HepG2 (cell line): ENCODE data around the gene CD96. TPM values are rescaled to one million over a fixed set of nuclear protein-coding genes. Genes with fewer than 3 reads are reported as not detected.
A peak's percentile ranks its signal among the peaks of the same experiment; 100 is the strongest.

ENCODE experiments used
- ATAC-seq: fragments of 200-7000 bp; cut with Tn5 transposase; 3 replicates; pipeline ENCODE4 v1.9.1; 2020; ENCODE audit warnings: mild to moderate bottlenecking, moderate library complexity
- BruUV-seq: library from RNA; stranded (reverse); fragments of 400-500 nt; replicated peaks from 2 replicates; lab custom pipeline; 2021; lab: Mats Ljungman, UMichigan
- CTCF ChIA-PET: fragments of 300-600 bp; formaldehyde crosslinking; extraction: SDS; loops from one replicate; lab custom pipeline; 2021; ENCODE audit warnings: low total read pairs, inconsistent platforms, low intra/inter-chr PET ratio; lab: Yijun Ruan, JAX
- POLR2A ChIA-PET: fragments of 350-600 bp; sonication (Branson Sonifier 250); formaldehyde crosslinking; loops from one replicate; lab custom pipeline; 2020; ENCODE audit warnings: antibody characterized with exemption, inconsistent platforms; lab: Yijun Ruan, JAX
- DNase-seq: peaks from one replicate; pipeline ENCODE4 v3.0.0-alpha.2; 2015; ENCODE audit warnings: low spot score
- FAIRE-seq: peaks from 3 replicates; lab custom pipeline; 2011; peaks lifted over from hg19 to GRCh38; lab: Jason Lieb, UNC
- H2AFZ ChIP-seq: one replicate; pipeline ENCODE4 v1.6.1; 2011; ENCODE audit warnings: low read length, inconsistent platforms
- H3K27ac ChIP-seq: fragments of 300-600 bp; 3 replicates; pipeline ENCODE4 v1.8.0; 2011; ENCODE audit warnings: mixed run types, mild to moderate bottlenecking, mixed read lengths, low read length, inconsistent platforms; ENCODE audit not compliant: insufficient read depth; ENCODE audit errors: extremely low read length
- H3K27me3 ChIP-seq, 2 experiments: fragments of 200-600 bp in 1 of 2; 2 replicates in 1 of 2; 3 replicates in 1 of 2; pipeline versions ENCODE4 v1.6.0 to v1.8.0; 2011; ENCODE audit warnings: low read length in 2 of 2, mild to moderate bottlenecking in 2 of 2, moderate library complexity in 2 of 2, inconsistent platforms in 1 of 2; ENCODE audit not compliant: insufficient read depth in 2 of 2, control insufficient read depth in 1 of 2
- H3K36me3 ChIP-seq, 2 experiments: fragments of 200-600 bp in 1 of 2; replicated peaks in 1 of 2; 2 replicates in 1 of 2; 3 replicates in 1 of 2; pipeline versions ENCODE4 v1.5.1 to v1.8.0; 2011; ENCODE audit warnings: low read length in 2 of 2, inconsistent platforms in 1 of 2; ENCODE audit not compliant: insufficient read depth in 2 of 2, control insufficient read depth in 1 of 2
- H3K4me1 ChIP-seq: 2 replicates; pipeline ENCODE4 v1.5.1; 2012; ENCODE audit warnings: low read length, inconsistent platforms; ENCODE audit not compliant: insufficient read depth
- H3K4me2 ChIP-seq: 2 replicates; pipeline ENCODE4 v1.6.0; 2011; ENCODE audit warnings: low read depth, low read length, inconsistent platforms
- H3K4me3 ChIP-seq, 3 experiments: fragments of 200-600 bp in 1 of 3; sonication (generic), shearing (Covaris generic) in 1 of 3; replicated peaks in 1 of 3; 2 replicates each; pipeline ENCODE4 v1.5.1; 2011 to 2016; ENCODE audit warnings: low read length in 3 of 3, inconsistent platforms in 2 of 3, low read depth in 2 of 3, mild to moderate bottlenecking in 2 of 3, control low read depth in 1 of 3, mixed read lengths in 1 of 3; ENCODE audit not compliant: insufficient read depth in 1 of 3
- H3K79me2 ChIP-seq: one replicate; pipeline ENCODE4 v1.6.1; 2011; ENCODE audit warnings: low read length, inconsistent platforms; ENCODE audit not compliant: insufficient read depth
- H3K9ac ChIP-seq: 2 replicates; pipeline ENCODE4 v1.6.0; 2011; ENCODE audit warnings: mild to moderate bottlenecking, low read depth, low read length, inconsistent platforms; ENCODE audit not compliant: insufficient read depth
- H3K9me3 ChIP-seq: 2 replicates; pipeline ENCODE4 v1.5.1; 2012; ENCODE audit warnings: mild to moderate bottlenecking, low read length
- H4K20me1 ChIP-seq: 2 replicates; pipeline ENCODE4 v1.6.0; 2011; ENCODE audit warnings: inconsistent platforms, mild to moderate bottlenecking, low read length, moderate library complexity; ENCODE audit not compliant: insufficient read depth
- BHLHE40 ChIP-seq: IDR thresholded peaks from 2 replicates; pipeline ENCODE4 v1.6.1; 2011; ENCODE audit warnings: low read length, improper control_type of control experiment
- CTCF ChIP-seq: sonication (generic); formaldehyde crosslinking; IDR thresholded peaks from 2 replicates; pipeline ENCODE4 v1.5.0; 2020; ENCODE audit warnings: mild to moderate bottlenecking, missing genetic modification reagents, moderate library complexity
- FUBP1 ChIP-seq: sonication (generic); formaldehyde crosslinking; IDR thresholded peaks from 2 replicates; pipeline ENCODE4 v1.5.1; 2020; ENCODE audit warnings: missing genetic modification reagents, mild to moderate bottlenecking, borderline replicate concordance
- HMGA1 ChIP-seq: sonication (generic); formaldehyde crosslinking; conservative IDR thresholded peaks from 2 replicates; pipeline ENCODE4 v1.4.0; 2020; ENCODE audit warnings: missing genetic modification reagents
- NFIC ChIP-seq: IDR thresholded peaks from 2 replicates; pipeline ENCODE4 v1.6.1; 2012; ENCODE audit warnings: mild to moderate bottlenecking, low read length, inconsistent platforms
- SMAD9 ChIP-seq: sonication (generic); formaldehyde crosslinking; IDR thresholded peaks from 2 replicates; pipeline ENCODE4 v1.5.1; 2020; ENCODE audit warnings: mild to moderate bottlenecking, missing genetic modification reagents
- STAG1 ChIP-seq: sonication (generic); formaldehyde crosslinking; IDR thresholded peaks from 2 replicates; pipeline ENCODE4 v1.4.0; 2020; ENCODE audit warnings: missing genetic modification reagents
- TEAD2 ChIP-seq: sonication (generic); formaldehyde crosslinking; IDR thresholded peaks from 2 replicates; pipeline ENCODE4 v1.9.0; 2021; ENCODE audit warnings: missing genetic modification reagents
- ZNF549 ChIP-seq: sonication (generic); formaldehyde crosslinking; IDR thresholded peaks from 2 replicates; pipeline ENCODE4 v1.5.0; 2020; ENCODE audit warnings: missing genetic modification reagents
- ZNF75D ChIP-seq: sonication (generic); formaldehyde crosslinking; IDR thresholded peaks from 2 replicates; pipeline ENCODE4 v1.8.1; 2023; ENCODE audit warnings: missing genetic modification reagents, mild to moderate bottlenecking, borderline replicate concordance
- ZNF768 ChIP-seq: sonication (generic); formaldehyde crosslinking; IDR thresholded peaks from 2 replicates; pipeline ENCODE4 v1.4.0; 2020; ENCODE audit warnings: missing genetic modification reagents
- WGBS: methylation state at CpG from one replicate; pipeline ENCODE4 v1.1.6; 2017; ENCODE audit warnings: low lambda C conversion rate; 5-methylcytosine and 5-hydroxymethylcytosine counted together
- in situ Hi-C: cut with HindIII; loops from 2 replicates; pipeline ENCODE4 v1.10.0; 2017; ENCODE audit warnings: low pct_unique_long_range_greater_than_20kb; ENCODE audit not compliant: extremely low pct_ligation_motif_present
- intact Hi-C: fragments of 100-400 bp; cut with micrococcal nuclease; formaldehyde crosslinking; loops from one replicate; pipeline ENCODE4 v1.10.0; 2022; ENCODE audit not compliant: unreplicated experiment
- polyA plus RNA-seq, 8 experiments: library from polyadenylated mRNA; depleted of rRNA in 3 of 8; stranded (reverse) in 7 of 8; unstranded in 1 of 8; fragments of >200 nt; fragmentation: Illumina TruSeq in 4 of 8; extraction: Trizol in 4 of 8; gene quantifications; 2 replicates each; pipeline versions ENCODE4 v1.2.1 to v1.2.3, GENCODE V29; 2011 to 2016; ENCODE audit warnings: low read depth in 4 of 8, missing spikeins in 1 of 8, mixed read lengths in 1 of 8; ENCODE audit not compliant: insufficient read depth in 1 of 8
- total RNA-seq, 5 experiments: library from RNA; depleted of rRNA; stranded (reverse); fragments of >200 nt; fragmentation: Illumina TruSeq; extraction: Trizol; gene quantifications; 2 replicates each; pipeline ENCODE4 v1.2.3, GENCODE V29; 2016; ENCODE audit warnings: low read depth in 1 of 5

The CD96 gene
- total and polyA plus RNA-seq, 2 of the 13 experiments (the other 11 are each of a cell fraction or from before 2014, with no cell fraction given): not detected

GRCh38 chr3:111517801-111518200 lies 24.2 kb upstream of the CD96 start:
- Histone ChIP-seq H4K20me1 (no peaks in the 10 kb centered on the region), H3K4me1 (no peaks in the 10 kb centered on the region), H3K27ac (no peak overlapping the region), H3K36me3 (no peaks in the 10 kb centered on the region), H2AFZ (no peak overlapping the region), H3K9ac (no peak overlapping the region), H3K4me3 (no peak overlapping the region), H3K27me3 (no peaks in the 10 kb centered on the region), H3K79me2 (no peaks in the 10 kb centered on the region), H3K9me3 (no peaks in the 10 kb centered on the region), H3K4me2 (no peak overlapping the region)
- CTCF ChIA-PET: no interaction called here
- TF ChIP-seq ZNF75D (CRISPR knock-in tag) (no peak), NFIC (no peak), ZNF768 (CRISPR knock-in tag) (no peak), BHLHE40 (peak; percentile 66), HMGA1 (CRISPR knock-in tag) (no peak), SMAD9 (no peak), FUBP1 (no peak)
- FAIRE-seq (no peak), ATAC-seq (no peak), DNase-seq (no peak)
- BruUV-seq: no TSS peak
- in situ Hi-C loops: no loop called here
- intact Hi-C loops: no loop called here
- 37% methylated on average over 4 of the region's 4 CpGs for WGBS
- POLR2A ChIA-PET: no interaction called here

GRCh38 chr3:111519178-111519855 lies 22.7 kb upstream of the CD96 start:
- Histone ChIP-seq H3K9ac (no peak overlapping the region), H3K4me2 (no peak overlapping the region), H2AFZ (no peak overlapping the region), H3K9me3 (no peaks in the 10 kb centered on the region), H3K27me3 (no peaks in the 10 kb centered on the region), H3K79me2 (no peaks in the 10 kb centered on the region), H4K20me1 (no peaks in the 10 kb centered on the region), H3K4me1 (no peaks in the 10 kb centered on the region), H3K4me3 (no peak overlapping the region), H3K27ac (no peak overlapping the region), H3K36me3 (no peaks in the 10 kb centered on the region)
- POLR2A ChIA-PET: no interaction called here
- FAIRE-seq (no peak), ATAC-seq (no peak), DNase-seq (no peak)
- no TSS peak for BruUV-seq
- in situ Hi-C loops: no loop called here
- CTCF ChIA-PET: no interaction called here
- 13% methylated on average over 6 of the region's 6 CpGs for WGBS
- intact Hi-C loops: no loop called here
- TF ChIP-seq STAG1 (CRISPR knock-in tag): no peak
- TF ChIP-seq CTCF (CRISPR knock-in tag): no peak
- no peak for TF ChIP-seq ZNF549 (CRISPR knock-in tag)
- TF ChIP-seq TEAD2 (CRISPR knock-in tag): no peak
